ENCODE results near the gene RABGAP1. TPM values are rescaled to one million over a fixed set of nuclear protein-coding genes. Genes with fewer than 3 reads are reported as not detected.

RABGAP1 gene
- 12.9 and 21.4 TPM in 2 replicates for total RNA-seq

GRCh38 chr9:122940749-122941581, at the start of gene RABGAP1:
Gene RABGAP1 (plus strand): TSS chr9:122941020. CDS start chr9:122957060, 16,040 bp downstream.

GRCh38 chr9:122904823-122905710, 35.8 kb upstream of the RABGAP1 start, which contains the start of gene RC3H2:
Gene RC3H2 (minus strand): TSS chr9:122905359. CDS start chr9:122897509, 7,850 bp downstream.

GRCh38 chr9:122912964-122913673, 27.7 kb upstream of the RABGAP1 start, which contains the start of gene ZBTB6:
Gene ZBTB6 (minus strand): TSS chr9:122913323. CDS start chr9:122912072, 1,251 bp downstream.

GRCh38 chr9:122931226-122932121, 9.3 kb upstream of the RABGAP1 start, which contains the start of gene ZBTB26:
Gene ZBTB26 (minus strand): TSS chr9:122931512. CDS start chr9:122919934, 11,578 bp downstream.

GRCh38 chr9:123033352-123033751, 92.5 kb downstream of the RABGAP1 start, which contains the start of gene GPR21:
Gene GPR21 (plus strand): TSS chr9:123033667. CDS start chr9:123034567, 900 bp downstream.

Other genes with a start within 250 kb of the RABGAP1 start
- gene OR1L4, start 217.0 kb upstream of the RABGAP1 start, total RNA-seq: not detected in 2 replicates
- gene OR1L6, start 198.7 kb upstream of the RABGAP1 start, total RNA-seq: not detected in 2 replicates
- not detected in 2 replicates for gene OR5C1, start 152.1 kb upstream of the RABGAP1 start, total RNA-seq
- gene OR1K1, start 140.9 kb upstream of the RABGAP1 start, total RNA-seq: not detected in 2 replicates
- 14.6 and 14.8 TPM in 2 replicates for gene PDCL, start 112.4 kb upstream of the RABGAP1 start, total RNA-seq
- 18.9 and 21.8 TPM in 2 replicates for gene RC3H2, start 35.7 kb upstream of the RABGAP1 start, total RNA-seq
- 3.6 and 5.6 TPM in 2 replicates for gene ZBTB6, start 27.7 kb upstream of the RABGAP1 start, total RNA-seq
- gene ZBTB26, start 9.5 kb upstream of the RABGAP1 start, total RNA-seq: 2.6 and 2.8 TPM in 2 replicates
- gene GPR21, start 92.6 kb downstream of the RABGAP1 start, total RNA-seq: 0.70 and 1.5 TPM in 2 replicates

All from pericardium fibroblast (primary cell).